ENCODE results near the gene GPRIN3. TPM values are rescaled to one million over a fixed set of nuclear protein-coding genes. Genes with fewer than 3 reads are reported as not detected.
A peak's percentile ranks its signal among the peaks of the same experiment; 100 is the strongest.

Gene GPRIN3
- total and polyA plus RNA-seq, 2 experiments from 2014 or later = 0.01 TPM; not detected in 1

DNA sequence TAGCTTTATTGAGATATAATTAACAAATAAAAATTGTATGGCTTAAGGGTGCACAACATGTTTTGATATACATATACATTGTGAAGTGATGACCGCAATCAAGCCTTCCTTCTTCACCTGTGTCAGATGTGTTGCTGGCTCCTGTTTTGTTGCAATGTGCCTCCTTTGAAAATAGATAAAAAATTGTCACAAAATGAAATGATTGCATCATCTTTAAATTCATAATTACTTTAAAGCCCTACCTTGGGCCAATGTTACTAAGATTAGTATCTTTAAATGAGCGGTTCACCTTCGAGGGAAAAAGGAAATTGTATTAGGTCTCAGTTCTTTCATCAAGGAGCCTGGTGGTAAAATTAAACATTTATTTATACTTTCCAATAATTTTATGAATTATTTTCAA is 77.3 kb downstream of the GPRIN3 start:
- Histone ChIP-seq H3K79me2 (ENCODE audit: insufficient read depth) (no peaks in the 10 kb centered on the region), H4K20me1 (ENCODE audit: insufficient read depth) (no peaks in the 10 kb centered on the region), H3K27ac (no peak overlapping the region), H3K9me3 (ENCODE audit: low read depth) (no peaks in the 10 kb centered on the region), H2AFZ (no peak overlapping the region), H3K9me2 (ENCODE audit: insufficient read depth) (no peaks in the 10 kb centered on the region), H3F3A (ENCODE audit: insufficient read depth) (no peaks in the 10 kb centered on the region), H3K4me2 (ENCODE audit: unreplicated experiment) (no peak overlapping the region), H3K4me3 (no peak overlapping the region), H3K9ac (no peak overlapping the region), H3K4me1 (ENCODE audit: insufficient read depth) (no peaks in the 10 kb centered on the region), H3K36me3 (ENCODE audit: low read depth) (no peaks in the 10 kb centered on the region), H3K27me3 (replicated peaks; ENCODE audit: insufficient read depth) (no peaks in the 10 kb centered on the region)
- in situ Hi-C loops (cut with MboI) = loop anchor here (10.0 to 25.0 kb wide), 2 partner anchors 195 to 682 kb away; no protein-coding TSS in a partner anchor
- 91 to 93% methylated on average over 3 of the region's 3 CpGs for WGBS, 2 experiments (ENCODE audit: low coverage in 1 of 2, low lambda C conversion rate in 2 of 2, missing lambda C conversion rate in 2 of 2)
- no peak for DNase-seq
- no peak for TF ChIP-seq EZH2phosphoT487 (IDR thresholded peaks at IDR 0.05; ENCODE audit: insufficient read depth, low read depth)
- no peak for TF ChIP-seq EZH2 (IDR thresholded peaks at IDR 0.05; ENCODE audit: insufficient read depth, poor library complexity, severe bottlenecking)

DNA sequence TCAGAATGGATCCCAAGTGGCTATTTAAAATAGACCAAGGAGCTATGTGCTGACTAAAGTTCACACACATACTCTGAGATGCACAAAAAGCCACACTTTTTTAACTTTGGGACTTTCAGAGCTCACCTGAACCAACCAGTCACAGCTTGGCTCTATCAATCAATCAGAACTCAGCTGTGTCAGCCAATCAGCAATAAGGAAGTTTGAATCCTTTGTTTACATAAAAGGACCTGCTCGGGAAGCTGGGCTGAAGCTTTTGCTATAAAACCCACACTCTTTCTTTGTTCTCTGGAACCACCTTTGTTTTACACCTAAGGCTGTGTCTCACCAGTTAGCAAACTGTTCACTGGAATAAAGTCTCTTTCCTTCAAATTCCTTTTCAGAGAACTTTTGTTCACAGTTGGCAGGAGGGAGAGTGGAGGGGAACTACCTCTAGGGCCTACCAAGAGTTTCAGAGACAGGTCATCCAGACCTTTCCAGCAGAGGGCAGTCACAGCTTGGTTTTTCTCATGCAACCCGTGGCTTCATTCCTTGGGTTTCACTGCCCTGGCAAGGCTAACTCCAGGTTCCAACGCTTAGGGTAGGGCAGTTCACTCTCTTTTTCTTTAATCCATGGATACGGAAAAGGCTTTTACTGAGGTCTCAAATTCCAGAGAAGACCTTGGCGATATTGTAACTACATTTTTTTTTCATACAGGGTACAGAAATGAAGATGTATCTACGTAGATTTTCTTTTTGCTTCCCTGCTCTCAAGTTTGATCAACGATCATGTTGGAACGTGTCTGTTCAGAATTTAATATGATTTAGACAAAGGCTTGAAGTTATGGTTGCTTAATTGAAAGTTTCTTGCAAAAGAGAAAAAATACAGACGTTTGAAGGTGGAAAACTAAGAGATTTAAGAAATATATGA is 80.7 kb downstream of the GPRIN3 start:
- in situ Hi-C loops (cut with MboI) = loop anchor here (25.0 kb wide), 1 partner anchor 685 kb away; no protein-coding TSS in a partner anchor
- H2AFZ ChIP-seq = peak overlapping the region; percentile 85
- peak; percentile 85 for DNase-seq

DNA sequence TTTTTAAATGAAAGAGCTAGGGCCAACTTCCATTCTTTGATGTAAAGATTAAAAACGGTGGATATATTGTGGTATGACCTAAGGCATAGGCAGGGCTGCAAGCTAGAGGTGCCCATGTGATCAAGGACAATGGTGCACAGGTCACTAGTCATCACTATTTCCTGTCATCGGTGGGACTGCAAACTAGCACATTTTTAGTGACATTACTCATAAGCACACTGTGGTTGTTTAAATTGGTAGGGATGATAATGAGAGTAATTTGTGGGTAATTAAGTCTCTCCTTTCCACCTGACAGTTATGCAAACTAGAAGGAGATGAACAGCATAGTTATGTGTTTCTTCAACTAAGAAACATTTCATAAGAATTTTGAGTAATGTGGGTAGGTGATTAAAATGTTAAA is 85.4 kb downstream of the GPRIN3 start:
- Histone ChIP-seq H3K79me2 (ENCODE audit: insufficient read depth) (no peaks in the 10 kb centered on the region), H3K36me3 (ENCODE audit: low read depth) (no peaks in the 10 kb centered on the region), H3K27me3 (replicated peaks; ENCODE audit: insufficient read depth) (peaks cover 9% of the 10 kb centered on the region; the same call in 1 of the 2 replicates), H3K4me1 (ENCODE audit: insufficient read depth) (peaks cover 4% of the 10 kb centered on the region; the same call in 1 of the 2 replicates), H3K9ac (no peak overlapping the region), H3K4me3 (no peak overlapping the region), H3F3A (ENCODE audit: insufficient read depth) (no peaks in the 10 kb centered on the region), H2AFZ (no peak overlapping the region), H4K20me1 (ENCODE audit: insufficient read depth) (no peaks in the 10 kb centered on the region), H3K27ac (no peak overlapping the region), H3K9me3 (ENCODE audit: low read depth) (no peaks in the 10 kb centered on the region), H3K9me2 (ENCODE audit: insufficient read depth) (no peaks in the 10 kb centered on the region), H3K4me2 (ENCODE audit: unreplicated experiment) (no peak overlapping the region)
- in situ Hi-C loops (cut with MboI) = no loop called here
- TF ChIP-seq EZH2 (IDR thresholded peaks at IDR 0.05; ENCODE audit: insufficient read depth, poor library complexity, severe bottlenecking) (no peak), EZH2phosphoT487 (IDR thresholded peaks at IDR 0.05; ENCODE audit: insufficient read depth, low read depth) (no peak)
- no peak for DNase-seq
- 50 to 56% methylated on average over 2 of the region's 2 CpGs for WGBS, 2 experiments (ENCODE audit: low coverage in 1 of 2, low lambda C conversion rate in 2 of 2, missing lambda C conversion rate in 2 of 2)

More for the DNA sequence above, 80.7 kb downstream of the GPRIN3 start:
- peak overlapping the region; percentile 27; the same call in 1 of the 2 replicates for H3K9ac ChIP-seq
- no peaks in the 10 kb centered on the region for H3K36me3 ChIP-seq (ENCODE audit: low read depth)
- peak overlapping the region; percentile 63 for H3K4me3 ChIP-seq
- H3K9me2 ChIP-seq (ENCODE audit: insufficient read depth) = no peaks in the 10 kb centered on the region
- peak overlapping the region; percentile 86 for H3K4me2 ChIP-seq (ENCODE audit: unreplicated experiment)
- no peaks in the 10 kb centered on the region for H3K9me3 ChIP-seq (ENCODE audit: low read depth)
- no peaks in the 10 kb centered on the region for H4K20me1 ChIP-seq (ENCODE audit: insufficient read depth)
- no peak for TF ChIP-seq EZH2 (IDR thresholded peaks at IDR 0.05; ENCODE audit: insufficient read depth, poor library complexity, severe bottlenecking)
- no peak for TF ChIP-seq EZH2phosphoT487 (IDR thresholded peaks at IDR 0.05; ENCODE audit: insufficient read depth, low read depth)
- no peaks in the 10 kb centered on the region for H3K79me2 ChIP-seq (ENCODE audit: insufficient read depth)
- H3K27ac ChIP-seq = no peak overlapping the region
- H3K4me1 ChIP-seq (ENCODE audit: insufficient read depth) = peaks cover 4% of the 10 kb centered on the region; the same call in 1 of the 2 replicates
- no peaks in the 10 kb centered on the region for H3F3A ChIP-seq (ENCODE audit: insufficient read depth)
- 14 to 16% methylated on average over 9 of the region's 9 CpGs for WGBS, 2 experiments (ENCODE audit: low coverage in 1 of 2, low lambda C conversion rate in 2 of 2, missing lambda C conversion rate in 2 of 2)
- H3K27me3 ChIP-seq (replicated peaks; ENCODE audit: insufficient read depth) = no peaks in the 10 kb centered on the region

DNA sequence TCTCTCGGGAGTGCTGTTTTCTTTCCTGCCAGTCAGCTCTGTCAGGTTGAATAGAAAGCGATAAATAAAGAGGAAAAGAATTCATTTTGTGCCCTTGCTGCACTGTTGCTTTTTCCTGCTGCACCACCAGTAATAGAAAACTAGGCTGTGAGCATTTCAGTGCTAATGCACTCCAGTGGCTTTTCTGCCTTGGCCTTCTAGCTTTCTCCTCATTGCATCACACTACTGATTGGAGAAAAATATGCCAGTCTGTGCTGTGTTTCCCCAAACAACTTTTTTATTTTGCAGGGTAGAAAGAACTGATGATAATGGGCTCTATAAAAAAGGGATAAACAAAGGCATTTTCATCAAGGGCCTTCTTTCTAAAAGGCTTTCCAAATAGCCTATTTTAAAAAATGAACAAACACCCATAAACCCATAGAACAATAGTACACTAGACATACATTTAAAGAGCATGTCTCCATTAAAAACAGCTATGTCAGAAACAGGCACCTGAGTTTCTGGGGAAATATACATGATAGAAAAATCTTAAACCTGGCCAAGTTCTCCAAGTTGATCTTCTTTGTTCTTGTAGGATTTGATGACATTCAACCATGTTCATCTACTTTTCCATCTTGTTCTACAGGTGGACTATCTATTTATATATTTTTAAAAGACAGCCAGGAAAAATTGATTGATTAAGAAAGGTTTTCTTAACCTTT is 86.3 kb downstream of the GPRIN3 start:
- no peak for TF ChIP-seq EZH2phosphoT487 (IDR thresholded peaks at IDR 0.05; ENCODE audit: insufficient read depth, low read depth)
- Histone ChIP-seq H3K4me2 (ENCODE audit: unreplicated experiment) (no peak overlapping the region), H3K27ac (no peak overlapping the region), H4K20me1 (ENCODE audit: insufficient read depth) (no peaks in the 10 kb centered on the region), H3K9ac (no peak overlapping the region), H3K36me3 (ENCODE audit: low read depth) (no peaks in the 10 kb centered on the region), H3K4me1 (ENCODE audit: insufficient read depth) (peaks cover 4% of the 10 kb centered on the region; the same call in 1 of the 2 replicates), H2AFZ (no peak overlapping the region), H3K27me3 (replicated peaks; ENCODE audit: insufficient read depth) (peaks cover 9% of the 10 kb centered on the region; the same call in 1 of the 2 replicates), H3K9me3 (ENCODE audit: low read depth) (no peaks in the 10 kb centered on the region), H3F3A (ENCODE audit: insufficient read depth) (no peaks in the 10 kb centered on the region), H3K9me2 (ENCODE audit: insufficient read depth) (no peaks in the 10 kb centered on the region), H3K79me2 (ENCODE audit: insufficient read depth) (no peaks in the 10 kb centered on the region), H3K4me3 (no peak overlapping the region)
- peak; percentile 32 for DNase-seq
- 55 to 72% methylated on average over 2 of the region's 2 CpGs for WGBS, 2 experiments (ENCODE audit: low coverage in 1 of 2, low lambda C conversion rate in 2 of 2, missing lambda C conversion rate in 2 of 2)
- in situ Hi-C loops (cut with MboI) = no loop called here

Data from GM23248 (cell line).